Putamen (tissue), 1 donor: ENCODE measurements around the gene FAM151A.
A peak's percentile ranks its signal among the peaks of the same experiment; 100 is the strongest.

Source experiments
- DNase-seq: peaks from one replicate; pipeline ENCODE4 v3.0.0-alpha.2; 2016; ENCODE audit warnings: low spot score

The FAM151A gene

DNA sequence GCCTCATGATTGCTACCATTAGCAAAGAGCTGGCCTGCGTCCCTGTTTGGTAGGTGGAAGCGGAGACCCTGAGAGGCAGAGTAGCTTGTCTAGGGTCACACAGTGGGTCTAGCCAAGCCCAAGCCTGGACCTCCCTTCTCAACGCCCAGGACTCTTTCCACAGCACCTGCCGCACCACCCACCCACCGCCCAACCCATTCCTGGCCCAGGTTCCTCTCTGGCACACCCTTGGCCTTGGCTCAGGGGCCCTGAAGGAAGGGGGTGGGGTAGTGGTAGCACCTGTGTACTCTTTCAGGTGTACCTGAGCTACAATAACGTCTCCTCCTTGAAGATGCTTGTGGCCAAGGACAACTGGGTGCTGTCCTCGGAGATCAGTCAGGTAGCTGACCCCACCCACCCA lies 19.3 kb downstream of the FAM151A start:
- no peak for DNase-seq

DNA sequence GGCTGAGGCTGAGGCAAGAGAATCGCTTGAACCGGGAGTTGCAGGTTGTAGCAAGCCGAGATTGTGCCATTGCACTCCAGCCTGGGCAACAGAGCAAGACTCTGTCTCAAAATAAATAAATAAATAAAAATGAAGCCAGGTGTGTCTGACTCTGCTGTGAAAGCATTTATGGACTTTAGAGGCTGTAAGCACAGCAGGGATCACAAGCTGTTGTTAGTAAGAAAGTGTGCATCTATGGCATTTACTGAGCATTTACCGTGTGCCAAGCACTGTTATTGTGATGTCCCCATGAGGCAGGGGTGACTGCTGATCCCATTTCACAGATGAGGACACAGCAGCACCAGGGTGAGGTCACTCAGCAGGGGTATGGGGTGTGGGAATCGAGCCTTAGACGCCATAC lies 20.1 kb downstream of the FAM151A start:
- DNase-seq, result no peak

GRCh38 chr1:54602554-54602953 lies 20.8 kb downstream of the FAM151A start:
- DNase-seq, result no peak

- DNase-seq, result no peak
Measured at GRCh38 chr1:54601730-54602129, 21.6 kb downstream of the FAM151A start.

DNA sequence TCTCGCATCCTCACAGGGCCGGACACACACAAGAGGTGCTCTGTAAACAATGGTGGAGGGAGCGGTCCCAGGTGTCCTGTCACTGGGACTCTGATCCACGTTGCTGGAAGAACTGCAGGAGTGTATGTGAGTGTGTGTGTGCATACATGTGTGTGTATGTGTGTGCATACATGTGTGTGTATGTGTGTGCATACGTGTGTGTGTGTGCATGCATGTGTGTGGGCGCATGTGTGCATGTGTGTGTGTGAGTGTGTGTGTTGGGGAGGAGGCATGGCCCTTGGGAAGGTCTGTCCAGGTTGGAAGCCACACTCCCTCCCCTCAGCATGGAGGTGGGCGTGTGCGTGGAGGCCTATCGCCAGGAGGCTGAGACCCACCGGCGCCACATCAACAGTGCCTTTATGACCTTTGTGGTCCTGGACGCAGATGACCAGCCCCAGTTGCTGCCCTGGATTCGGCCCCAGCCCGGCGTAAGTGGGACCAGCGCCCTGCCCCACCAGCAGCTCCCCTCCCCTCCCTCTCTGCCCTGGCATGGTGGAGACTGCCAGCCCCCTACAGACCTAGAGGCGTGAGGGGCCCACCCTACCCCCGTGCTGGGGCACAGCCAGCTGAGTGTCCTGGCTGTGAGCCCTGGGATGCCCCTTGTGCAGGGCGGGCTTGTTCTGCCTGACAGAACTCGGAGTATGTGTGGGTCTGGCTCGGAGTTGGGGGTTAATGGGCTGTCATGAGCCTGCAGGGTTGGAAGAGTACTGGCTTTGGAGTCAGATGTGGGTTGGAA lies 22.2 kb downstream of the FAM151A start:
- DNase-seq, result no peak

DNA sequence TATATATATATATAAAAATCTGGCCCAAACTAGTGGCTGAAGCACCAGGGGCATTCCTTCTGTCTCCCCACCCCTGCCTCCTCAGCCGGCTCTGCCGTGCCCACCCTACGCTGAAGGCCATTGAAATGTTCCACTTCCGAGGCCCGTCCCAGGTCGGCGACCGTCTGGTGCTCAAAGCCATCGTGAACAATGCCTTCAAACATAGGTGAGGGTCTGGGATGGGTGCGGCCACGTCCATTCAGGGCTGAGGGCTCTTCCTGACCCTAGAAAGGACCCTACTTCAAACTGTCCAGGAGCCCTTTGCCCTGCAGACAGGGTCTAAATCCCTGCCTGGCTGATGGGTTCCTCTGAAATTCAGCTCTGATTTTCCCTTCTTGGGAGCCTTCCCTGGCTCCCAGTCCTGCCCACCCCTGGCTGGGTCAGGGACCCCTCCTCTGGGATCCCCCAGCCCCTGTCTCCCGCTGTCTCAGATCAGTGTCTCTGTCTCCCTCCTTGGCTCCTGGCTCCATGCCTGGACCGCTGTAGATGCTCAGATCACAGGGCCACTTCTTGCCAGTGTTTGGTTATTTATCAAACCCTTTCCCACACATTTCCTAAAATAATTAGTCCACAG lies 24.0 kb downstream of the FAM151A start:
- DNase-seq, result no peak

- no peak for DNase-seq
Measured at GRCh38 chr1:54597455-54598030, 25.8 kb downstream of the FAM151A start.

- no peak for DNase-seq
Measured at GRCh38 chr1:54596756-54597155, 26.6 kb downstream of the FAM151A start.

GRCh38 chr1:54595956-54596498 lies 27.3 kb downstream of the FAM151A start:
- DNase-seq, result no peak

GRCh38 chr1:54594463-54594862 lies 28.9 kb downstream of the FAM151A start:
- DNase-seq, result no peak

GRCh38 chr1:54593571-54594160 lies 29.7 kb downstream of the FAM151A start:
- no peak for DNase-seq

DNA sequence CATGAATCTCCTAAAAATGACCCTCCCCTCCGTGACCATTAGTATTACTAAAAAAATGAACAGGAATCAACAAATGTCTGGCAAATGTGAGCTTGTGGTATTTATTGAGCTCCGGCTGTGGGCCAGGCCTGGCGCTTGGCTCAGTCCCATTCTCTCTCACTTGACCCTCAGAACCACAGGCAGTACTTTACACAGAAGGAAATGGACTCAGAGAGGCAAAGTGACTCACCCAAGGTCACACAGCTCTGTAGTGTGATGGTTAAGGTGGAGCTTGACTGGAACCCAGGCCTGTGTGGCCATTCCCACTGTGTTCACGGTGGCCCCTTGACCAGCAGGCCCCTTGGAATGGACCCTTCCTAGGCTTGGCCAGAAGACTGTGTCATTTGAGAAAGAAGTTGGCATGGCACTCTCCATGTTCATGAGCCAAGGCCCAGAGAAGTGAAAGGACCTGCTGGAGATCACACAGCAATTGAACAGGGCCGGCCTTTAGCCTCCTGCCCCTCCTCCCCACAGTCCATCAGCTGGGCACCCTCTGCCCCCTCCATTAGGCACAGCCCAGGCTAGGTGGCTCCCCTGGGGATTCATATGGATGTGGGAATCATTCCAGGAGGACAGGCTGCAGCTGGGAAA lies 32.1 kb downstream of the FAM151A start:
- DNase-seq, result no peak

GRCh38 chr1:54588377-54588776 lies 34.9 kb downstream of the FAM151A start:
- no peak for DNase-seq

DNA sequence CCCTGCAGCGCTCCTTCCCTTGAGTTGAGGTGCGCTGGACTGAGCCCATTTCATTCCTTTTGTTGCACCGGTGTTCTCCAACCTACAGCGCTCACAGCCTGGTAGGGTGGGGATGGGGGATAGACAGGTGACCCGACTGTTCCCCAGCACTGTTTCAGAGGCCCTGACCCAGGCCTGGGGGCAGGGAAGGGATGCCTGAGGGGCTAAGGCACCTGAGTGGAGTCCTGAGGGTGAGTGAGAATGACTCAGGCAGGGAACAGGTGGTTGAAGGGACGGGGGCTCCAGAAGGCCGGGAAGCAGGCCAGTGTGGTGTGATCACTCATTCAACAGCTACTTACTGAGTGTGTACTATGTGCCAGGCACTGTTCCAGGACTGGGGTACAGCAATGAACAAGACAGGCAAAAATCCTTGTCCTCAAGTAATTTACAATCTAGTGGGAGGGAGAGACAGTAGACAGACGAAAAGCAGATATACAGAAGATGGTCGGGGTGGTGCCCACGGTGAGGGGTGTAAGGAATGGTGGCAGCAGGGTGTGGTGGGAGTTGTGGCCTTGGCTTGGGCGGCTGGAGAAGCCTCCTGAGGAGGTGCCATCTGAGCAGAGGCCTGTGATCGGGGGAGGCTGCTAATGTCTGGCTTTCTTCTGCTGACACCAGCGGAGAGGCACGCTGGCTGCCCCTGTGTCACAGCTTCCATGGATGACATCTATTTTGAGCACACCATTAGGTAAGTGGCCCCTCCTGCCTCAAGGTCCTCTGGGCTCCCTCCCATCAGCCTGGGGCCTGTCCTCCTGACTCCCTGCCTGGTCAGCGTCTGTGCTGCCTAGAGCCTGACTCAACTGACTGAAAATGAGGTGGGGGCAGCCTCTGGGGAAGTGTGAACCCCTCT lies 37.9 kb downstream of the FAM151A start:
- DNase-seq, result no peak

DNA sequence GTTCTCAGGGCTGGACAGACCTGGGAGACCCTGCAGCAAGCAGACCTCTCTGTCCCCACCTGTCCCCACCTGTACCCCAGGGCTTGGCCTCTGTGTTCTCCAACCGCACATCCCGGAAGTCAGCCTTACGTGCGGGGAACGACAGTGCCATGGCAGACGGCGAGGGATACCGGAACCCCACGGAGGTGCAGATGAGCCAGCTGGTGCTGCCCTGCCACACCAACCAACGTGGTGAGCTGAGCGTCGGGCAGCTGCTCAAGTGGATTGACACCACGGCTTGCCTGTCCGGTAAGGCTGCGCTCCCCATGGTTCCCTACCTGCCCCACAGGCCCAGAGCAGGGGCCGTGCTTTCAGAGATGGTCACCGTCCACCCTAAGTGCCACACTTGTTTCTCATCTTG lies 38.8 kb downstream of the FAM151A start:
- no peak for DNase-seq

- DNase-seq, result peak; percentile 22
Measured at GRCh38 chr1:54583871-54584270, 39.5 kb downstream of the FAM151A start.

DNA sequence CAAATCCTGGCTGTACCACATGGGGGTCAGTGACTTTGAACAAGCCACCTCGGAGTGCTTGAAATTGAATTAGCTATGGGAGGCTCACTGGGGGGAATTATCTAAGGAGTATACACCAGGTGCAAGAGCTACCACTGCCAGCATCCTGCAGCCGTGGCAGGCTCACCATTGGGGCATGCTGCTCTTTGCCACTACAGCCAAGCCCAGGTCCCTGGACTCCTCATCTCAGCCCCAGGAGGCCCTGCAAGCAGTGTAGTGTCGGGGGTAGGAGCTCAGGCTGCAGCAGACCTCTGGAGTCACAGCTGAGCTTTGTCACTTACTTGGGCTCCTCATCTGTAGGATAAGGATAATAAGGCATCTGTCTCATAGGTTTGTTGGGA lies 40.0 kb downstream of the FAM151A start:
- DNase-seq, result no peak

- DNase-seq, result no peak
Measured at GRCh38 chr1:54582566-54583306, 40.6 kb downstream of the FAM151A start.

- DNase-seq, result peak; percentile 82
Measured at GRCh38 chr1:54581621-54582035, 41.7 kb downstream of the FAM151A start.

DNA sequence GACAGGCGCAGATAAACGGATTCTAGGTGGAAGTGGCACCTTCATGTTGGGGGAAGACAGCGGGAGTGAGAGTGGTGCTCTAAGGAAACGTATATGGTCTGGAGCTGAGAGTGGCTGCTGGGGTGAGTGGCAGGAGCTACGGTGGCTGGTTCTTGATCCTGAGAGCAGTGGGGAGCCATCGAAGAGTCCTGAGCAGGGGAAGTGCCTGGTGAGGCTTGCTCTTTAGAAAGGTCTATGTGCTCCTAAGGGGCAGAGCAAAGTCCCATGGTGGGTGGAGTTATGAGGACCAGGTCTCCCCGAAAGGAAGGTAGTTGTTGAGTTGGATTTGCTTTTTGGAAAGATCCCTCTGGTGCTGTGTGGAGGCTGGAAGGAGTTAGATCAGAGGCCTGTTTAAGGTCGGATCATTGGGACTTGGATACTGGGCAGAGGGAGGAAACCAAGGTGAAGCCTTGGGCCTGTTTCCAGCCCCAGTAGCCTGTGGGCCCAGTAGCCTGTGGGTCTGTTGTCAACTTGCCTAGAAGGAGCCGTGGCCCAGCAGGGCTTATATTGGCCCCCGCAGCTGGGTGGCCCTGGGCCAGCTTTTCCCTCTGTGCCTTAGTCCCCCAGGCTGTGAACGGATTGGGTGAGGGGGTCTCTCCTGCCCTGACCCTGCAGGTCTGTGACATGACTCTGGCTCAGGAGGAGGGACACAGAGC lies 42.3 kb downstream of the FAM151A start:
- DNase-seq, result peak; percentile 11
